Activated CD8-positive, alpha-beta memory T cell treated with anti-CD3 and anti-CD28 coated beads, Interleukin-2, amount 50 U/mL, for 4 hours (primary cell): ENCODE measurements around the gene NHERF2.
"Not testable (repeated sequence)": the region's sequence is repeated elsewhere in the genome, so short reads cannot be mapped to it uniquely, and the experiment has no call there.

ENCODE experiments used
- DNase-seq: peaks from one replicate; pipeline ENCODE4 v3.0.0-alpha.2; 2020

NHERF2 gene

GRCh38 chr16:2028620-2029220 is 2.0 kb downstream of the NHERF2 start:
- no peak for DNase-seq

GRCh38 chr16:2029350-2029749 is 2.6 kb downstream of the NHERF2 start:
- DNase-seq: no peak

- DNase-seq: no peak
Observed at GRCh38 chr16:2030036-2030435, 3.3 kb downstream of the NHERF2 start.

- no peak for DNase-seq
Observed at GRCh38 chr16:2031081-2031577, 4.4 kb downstream of the NHERF2 start.

- DNase-seq: no peak
Observed at GRCh38 chr16:2032285-2033056, 5.8 kb downstream of the NHERF2 start.

- DNase-seq: peak; percentile 31
Observed at GRCh38 chr16:2033057-2033908, 6.6 kb downstream of the NHERF2 start.

- not testable (repeated sequence) for DNase-seq
Observed at GRCh38 chr16:2033909-2034695, 7.4 kb downstream of the NHERF2 start.

GRCh38 chr16:2034696-2035430 is 8.2 kb downstream of the NHERF2 start:
- no peak for DNase-seq

DNA sequence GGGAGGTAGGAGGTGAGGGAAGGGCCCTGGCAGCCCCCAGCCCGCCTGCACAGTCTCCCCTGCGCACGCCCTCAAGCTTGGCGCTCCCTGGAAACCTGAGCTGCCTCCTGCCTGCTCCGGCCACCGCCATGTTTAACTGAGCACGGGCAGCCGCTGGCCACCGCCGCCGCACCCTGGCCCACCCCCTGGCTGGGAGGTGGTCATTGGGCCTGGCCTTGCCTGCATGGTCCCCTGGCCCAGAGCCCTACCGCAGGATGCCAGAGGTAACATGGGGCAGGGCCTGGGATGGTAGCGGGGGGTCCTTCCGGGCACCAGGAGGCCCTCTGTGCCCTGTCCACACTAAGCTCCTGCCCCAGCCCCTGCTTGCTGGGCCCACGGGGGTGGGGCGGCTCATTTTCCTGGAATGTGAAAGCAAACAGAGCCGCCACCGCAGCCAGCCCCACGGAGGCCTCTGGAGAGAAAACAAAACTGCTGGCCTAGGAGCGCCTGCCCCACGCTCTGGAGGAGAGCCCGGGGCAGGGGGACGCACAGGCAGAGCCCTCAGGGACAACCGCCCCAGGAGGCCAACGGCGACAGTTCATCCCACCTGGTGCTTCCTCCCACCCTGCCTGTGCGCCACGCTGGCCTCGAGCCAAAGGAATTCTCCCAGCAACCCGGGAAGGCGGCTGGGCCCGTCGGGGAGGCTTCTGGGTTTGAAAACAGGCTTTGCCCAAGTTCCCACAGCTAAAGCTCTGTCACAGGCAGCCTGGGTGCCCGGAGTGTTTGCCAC is 8.9 kb downstream of the NHERF2 start:
- DNase-seq: no peak

- DNase-seq: no peak
Observed at GRCh38 chr16:2036200-2036966, 9.7 kb downstream of the NHERF2 start.

DNA sequence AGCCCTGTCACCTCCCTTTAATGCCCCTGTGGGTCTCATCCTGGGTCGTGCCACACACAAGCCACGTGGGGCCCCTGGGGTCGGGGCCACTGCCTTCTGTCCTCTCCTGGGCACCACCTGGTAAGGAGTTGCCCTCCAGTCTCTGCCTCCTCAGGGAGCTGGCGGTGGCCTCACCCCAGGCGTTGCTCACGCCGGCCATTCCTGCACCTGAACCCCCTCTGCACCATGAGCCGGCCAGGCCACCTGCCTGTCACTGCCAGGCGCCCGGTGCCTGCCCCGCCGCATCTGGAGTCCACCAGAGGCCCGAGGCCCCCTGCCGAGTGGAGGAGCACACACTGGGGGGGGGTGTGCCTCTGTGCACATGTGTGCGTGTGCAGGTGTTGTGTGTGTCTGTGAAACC is 10.4 kb downstream of the NHERF2 start:
- no peak for DNase-seq

- DNase-seq: no peak
Observed at GRCh38 chr16:2037647-2038381, 11.1 kb downstream of the NHERF2 start.

DNA sequence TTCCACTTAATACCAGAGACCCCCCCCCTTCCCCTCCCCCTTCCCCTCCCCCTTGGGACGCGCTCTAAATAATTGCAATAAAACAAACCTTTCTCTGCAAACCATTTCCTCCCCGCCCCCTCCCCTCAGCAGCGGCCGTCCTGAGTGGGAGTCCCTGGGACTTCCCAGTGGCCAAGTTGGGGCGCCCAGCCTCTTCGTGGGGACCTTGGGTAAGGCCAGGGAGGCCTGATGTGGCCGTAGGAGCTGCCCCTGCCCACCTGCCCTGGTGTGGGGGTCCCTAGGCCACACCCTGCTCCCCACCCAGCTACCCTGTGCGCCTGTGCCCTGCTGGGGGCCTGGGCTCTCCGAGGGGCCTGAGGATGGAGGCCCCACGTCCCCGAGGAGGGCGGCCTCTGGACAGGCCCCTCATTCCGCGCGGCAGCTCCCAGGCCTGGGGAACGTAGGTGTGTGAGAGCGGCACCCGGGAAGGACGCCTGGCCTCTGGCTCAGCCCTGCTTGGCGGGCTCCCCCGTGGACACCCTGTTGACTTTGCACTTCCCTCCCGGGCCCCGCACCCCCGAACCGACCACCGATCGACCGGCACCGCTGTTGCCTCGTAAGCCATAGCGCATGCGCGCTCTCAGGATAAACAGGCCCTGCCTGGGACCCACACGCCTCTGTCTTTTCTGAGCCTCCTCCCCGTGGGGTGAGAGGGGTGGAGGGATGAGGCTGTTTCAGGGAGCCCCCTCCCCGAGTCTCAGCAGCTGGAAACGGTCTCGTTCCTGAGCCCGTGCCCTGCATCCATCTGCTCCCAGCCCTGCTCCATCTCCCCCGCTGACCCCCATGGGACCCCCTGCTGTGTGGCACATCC is 11.9 kb downstream of the NHERF2 start:
- DNase-seq: no peak

DNA sequence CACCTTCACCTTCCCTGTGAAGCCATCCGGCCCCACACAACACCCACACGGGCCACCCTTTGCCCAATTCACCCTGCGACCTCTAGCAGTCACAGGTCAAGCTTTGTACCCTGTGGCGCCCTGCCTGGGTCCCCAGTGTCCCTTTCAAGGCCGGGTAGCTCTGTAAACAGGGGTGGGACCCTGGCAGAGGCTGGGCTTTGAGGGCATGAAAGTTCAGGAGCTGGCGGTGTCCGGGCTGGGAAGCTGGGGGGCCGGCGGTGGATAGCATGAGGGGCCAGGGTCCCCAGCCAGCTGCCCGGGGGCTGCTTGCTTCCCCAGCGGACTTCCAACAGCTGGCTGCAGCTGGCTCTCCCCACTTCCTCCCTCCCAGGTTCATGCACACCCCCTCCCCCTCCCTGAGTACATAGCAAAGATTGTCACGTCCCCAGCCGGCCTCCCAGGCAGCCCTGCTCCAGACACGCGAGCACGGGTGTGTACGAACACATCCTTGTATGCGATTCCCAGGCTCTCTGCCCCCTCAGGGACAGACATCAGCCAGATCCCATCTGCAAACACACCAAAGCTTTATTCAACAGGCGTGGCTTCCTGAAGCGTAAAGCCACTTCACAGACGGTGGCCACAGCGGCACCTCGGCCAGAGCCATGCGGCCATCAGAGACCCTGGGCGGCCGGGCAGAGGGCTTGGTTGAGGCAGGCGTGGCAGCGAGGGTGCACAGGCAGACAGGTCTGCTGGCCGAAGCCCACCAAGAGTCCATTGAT is 12.8 kb downstream of the NHERF2 start:
- no peak for DNase-seq

- DNase-seq: no peak
Observed at GRCh38 chr16:2040041-2040786, 13.5 kb downstream of the NHERF2 start.

GRCh38 chr16:2040787-2041522 is 14.3 kb downstream of the NHERF2 start:
- DNase-seq: no peak
